Lung microvascular endothelial cell (primary cell): ENCODE measurements around the gene KCTD18. TPM values are rescaled to one million over a fixed set of nuclear protein-coding genes. Genes with fewer than 3 reads are reported as not detected.

Experiments used
- DNase-seq, 2 donors: peaks; one replicate each; pipeline versions ENCODE4 v3.0.0 to v3.0.0-alpha.2; 2010; ENCODE audit warnings: low read depth in 2 of 2
- total RNA-seq: library from RNA; depleted of rRNA; stranded (reverse); fragments of >200 nt; gene quantifications from 2 replicates; pipeline ENCODE4 v1.2.1, GENCODE V29; 2014

Gene KCTD18
- total RNA-seq, 1 donor from 2014 or later, result 7.9 TPM

DNA sequence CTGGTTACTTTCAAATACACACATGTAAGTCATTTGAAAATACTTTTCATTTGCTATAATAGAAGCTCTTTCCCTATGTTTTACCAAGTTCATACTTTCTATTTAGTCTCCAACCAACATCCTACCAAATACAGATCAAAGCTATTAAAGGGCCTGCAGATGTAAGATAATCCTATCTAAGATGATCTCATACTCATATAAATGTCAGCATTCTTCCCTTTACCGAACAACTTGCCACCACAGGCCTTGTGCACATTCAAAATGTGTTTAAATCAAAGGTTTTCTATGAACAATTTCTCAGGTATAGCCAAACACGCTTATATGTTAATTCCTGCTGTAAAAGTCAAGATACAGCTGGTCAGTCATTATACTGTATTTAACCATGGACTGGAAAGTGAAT, 23.3 kb downstream of the KCTD18 start:
- DNase-seq, result no peak

DNA sequence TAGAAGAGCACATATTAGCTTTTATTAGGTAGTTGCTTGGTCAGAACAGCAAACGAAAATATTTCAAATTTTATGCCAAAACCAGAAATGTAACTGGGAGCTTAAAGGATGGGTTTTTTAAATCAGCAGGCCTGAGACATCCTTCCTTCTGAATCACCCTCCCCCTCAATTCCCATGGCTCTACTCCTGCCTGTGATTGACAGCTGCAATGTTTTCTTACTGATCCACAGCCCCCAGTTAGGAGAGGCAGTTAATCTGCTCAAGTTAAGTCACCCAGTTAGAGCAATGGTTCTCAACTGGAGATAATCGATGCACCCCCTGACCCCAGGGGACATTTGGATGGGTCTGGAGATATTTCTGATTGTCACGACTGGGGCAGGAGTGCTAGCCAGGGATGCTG, 24.9 kb downstream of the KCTD18 start:
- DNase-seq, result no peak

DNA sequence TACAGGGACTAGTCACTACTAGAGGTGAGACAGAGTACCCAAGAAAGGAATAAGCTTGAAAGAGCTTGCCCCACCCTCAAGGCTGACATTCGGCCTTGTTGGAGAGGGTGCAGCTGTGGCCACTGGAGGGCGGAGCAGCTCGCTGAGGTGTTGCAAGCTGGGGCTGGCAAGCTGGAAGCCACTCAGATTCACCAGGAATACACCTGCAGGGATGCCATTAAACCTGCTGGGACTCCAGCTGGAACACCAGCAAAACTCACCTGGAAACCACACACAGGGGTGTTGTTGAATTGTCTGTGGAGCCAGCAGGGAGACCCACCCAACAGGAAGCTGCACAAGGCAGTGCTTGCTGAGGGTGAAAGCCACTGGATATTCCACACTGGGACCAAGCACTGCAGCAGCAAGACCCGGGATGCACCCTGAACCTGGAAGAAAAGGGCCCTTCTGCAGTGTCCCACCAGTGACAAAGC, 26.1 kb downstream of the KCTD18 start:
- peak; percentile 28 to 40 for DNase-seq

GRCh38 chr2:200482194-200482593, 27.7 kb downstream of the KCTD18 start:
- no peak for DNase-seq

- DNase-seq, result peak in 1 of 2 donors; percentile 23
These were observed 30.1 kb downstream of the KCTD18 start for GRCh38 chr2:200479692-200480265.

DNA sequence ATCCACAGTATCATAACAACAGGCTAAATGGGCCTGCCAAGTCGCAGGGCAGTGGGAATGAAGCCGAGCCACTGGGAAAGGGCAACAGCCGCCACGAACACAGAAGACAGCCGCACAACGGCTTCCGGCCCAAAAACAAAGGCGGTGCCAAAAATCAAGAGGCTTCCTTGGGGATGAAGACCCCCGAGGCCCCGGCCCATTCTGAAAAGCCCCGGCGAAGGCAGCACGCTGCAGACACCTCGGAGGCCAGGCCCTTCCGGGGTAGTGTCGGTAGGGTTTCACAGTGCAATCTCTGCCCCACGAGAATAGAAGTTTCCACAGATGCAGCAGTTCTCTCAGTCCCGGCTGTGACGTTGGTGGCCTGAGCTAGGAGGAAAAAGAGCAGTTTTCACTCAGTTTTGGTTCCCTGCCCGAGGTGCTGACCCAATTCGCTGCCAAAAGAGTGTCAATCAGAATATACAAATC, 32.2 kb downstream of the KCTD18 start:
- DNase-seq, result no peak

DNA sequence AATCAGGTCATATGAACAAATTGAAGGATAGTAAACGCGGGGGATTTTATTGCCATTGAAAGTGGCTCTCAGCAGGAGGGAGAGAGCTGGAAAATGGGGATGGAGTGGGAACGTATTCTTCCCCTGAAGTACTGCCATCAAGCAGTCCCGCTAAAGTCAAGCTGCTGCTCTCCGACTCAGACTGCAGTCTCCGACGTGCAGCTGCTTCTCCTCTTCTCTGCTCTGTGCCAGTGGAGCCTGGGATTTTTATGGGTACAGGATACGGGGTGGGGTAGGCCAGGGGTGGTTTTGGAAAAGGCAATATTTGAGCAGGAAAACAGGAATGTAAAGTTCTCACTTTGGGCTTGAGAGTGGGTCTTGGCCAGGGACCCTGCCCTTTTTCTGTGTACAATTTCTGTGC, 33.0 kb downstream of the KCTD18 start:
- no peak for DNase-seq

DNA sequence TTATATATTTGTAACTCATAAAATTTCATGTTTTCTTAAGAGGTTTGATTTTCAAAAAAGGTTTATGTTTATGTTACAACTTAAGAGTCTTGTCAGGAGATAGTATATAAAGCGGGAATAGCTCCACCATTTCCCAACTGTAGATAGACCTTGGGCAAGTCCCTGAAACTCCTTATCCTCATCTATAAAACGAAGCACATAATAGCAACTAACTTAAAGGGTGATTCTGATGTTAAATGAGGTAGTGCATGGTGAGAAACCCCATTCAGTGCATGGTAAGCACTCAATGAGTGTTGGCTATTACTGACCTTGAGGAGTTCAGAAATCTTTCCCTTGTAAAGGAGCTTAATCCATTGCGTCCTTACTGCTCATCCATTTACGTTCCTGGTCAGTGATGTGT, 34.1 kb downstream of the KCTD18 start:
- no peak for DNase-seq

GRCh38 chr2:200472853-200473464, 36.9 kb downstream of the KCTD18 start:
- peak; percentile 13 to 37 for DNase-seq

- no peak for DNase-seq
These were observed 37.8 kb downstream of the KCTD18 start for GRCh38 chr2:200471928-200472645.

DNA sequence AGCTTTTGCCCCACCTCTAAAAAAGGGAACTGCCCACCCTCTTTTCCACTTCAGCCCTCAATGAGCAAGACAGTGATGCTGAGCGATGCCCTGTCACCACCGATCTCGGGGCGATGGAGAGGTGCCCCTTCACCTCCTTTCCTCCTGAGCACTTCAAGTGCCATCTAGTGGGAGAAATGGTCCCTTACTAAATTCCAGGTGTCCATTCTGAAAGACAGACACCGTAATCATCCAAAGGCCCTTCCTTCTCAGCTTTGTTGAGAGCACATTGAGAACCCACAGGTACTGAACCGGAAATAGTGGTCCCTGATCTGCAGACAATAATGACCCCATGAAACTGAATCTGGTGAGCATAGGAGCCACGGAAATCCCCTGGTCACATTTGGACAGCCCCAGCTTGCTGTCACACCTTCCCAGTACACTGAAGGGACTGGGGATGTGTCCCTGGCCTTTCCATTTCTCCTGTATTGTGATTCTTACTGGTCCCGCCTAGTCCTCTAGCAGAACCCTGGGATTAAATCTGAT, 38.5 kb downstream of the KCTD18 start:
- peak; percentile 36 to 67 for DNase-seq

DNA sequence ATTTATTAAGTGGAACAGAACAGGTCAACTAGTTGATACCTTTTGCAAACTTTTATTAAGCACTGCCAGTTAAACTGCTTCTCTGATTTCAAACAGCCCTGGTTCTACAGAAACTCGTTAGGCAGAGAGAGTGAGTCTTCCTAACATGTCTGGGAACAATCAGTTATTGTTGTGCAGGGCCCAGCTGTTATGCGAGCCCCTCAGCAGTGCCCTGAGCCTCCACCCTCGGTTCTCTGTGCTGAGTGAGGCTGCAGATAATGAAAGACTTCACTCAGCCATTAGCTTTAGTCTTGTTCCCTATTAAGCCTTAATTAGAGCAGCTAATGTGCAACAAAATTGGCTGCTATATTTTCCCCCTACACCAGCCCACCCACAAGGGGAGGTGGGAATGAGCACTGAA, 39.6 kb downstream of the KCTD18 start:
- DNase-seq, result no peak

DNA sequence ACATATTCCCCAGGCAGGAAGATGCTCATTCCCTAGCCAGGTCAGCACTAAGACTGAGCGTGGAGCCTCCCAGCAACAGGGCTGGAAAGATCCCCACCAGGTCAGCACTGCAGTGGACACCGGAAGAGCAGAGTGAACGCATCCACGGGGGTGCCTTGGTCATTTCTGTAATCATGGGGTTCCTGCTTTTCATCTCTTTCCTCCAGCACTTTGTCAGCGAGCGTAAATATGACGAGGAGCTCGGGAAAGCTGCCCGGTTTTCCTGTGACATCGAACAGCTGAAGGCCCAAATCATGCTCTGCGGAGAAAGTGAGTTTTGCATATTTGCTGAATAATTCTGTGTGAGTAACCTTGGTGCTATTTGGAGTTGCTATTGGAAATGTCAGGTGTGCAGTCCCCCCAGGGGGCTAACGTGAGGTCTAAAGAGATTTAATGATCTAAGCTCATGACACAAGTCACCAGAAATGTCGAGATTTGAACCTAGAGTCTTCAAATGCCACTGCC, 40.1 kb downstream of the KCTD18 start:
- DNase-seq, result no peak

- no peak for DNase-seq
These were observed 41.8 kb downstream of the KCTD18 start for GRCh38 chr2:200467806-200468681.

DNA sequence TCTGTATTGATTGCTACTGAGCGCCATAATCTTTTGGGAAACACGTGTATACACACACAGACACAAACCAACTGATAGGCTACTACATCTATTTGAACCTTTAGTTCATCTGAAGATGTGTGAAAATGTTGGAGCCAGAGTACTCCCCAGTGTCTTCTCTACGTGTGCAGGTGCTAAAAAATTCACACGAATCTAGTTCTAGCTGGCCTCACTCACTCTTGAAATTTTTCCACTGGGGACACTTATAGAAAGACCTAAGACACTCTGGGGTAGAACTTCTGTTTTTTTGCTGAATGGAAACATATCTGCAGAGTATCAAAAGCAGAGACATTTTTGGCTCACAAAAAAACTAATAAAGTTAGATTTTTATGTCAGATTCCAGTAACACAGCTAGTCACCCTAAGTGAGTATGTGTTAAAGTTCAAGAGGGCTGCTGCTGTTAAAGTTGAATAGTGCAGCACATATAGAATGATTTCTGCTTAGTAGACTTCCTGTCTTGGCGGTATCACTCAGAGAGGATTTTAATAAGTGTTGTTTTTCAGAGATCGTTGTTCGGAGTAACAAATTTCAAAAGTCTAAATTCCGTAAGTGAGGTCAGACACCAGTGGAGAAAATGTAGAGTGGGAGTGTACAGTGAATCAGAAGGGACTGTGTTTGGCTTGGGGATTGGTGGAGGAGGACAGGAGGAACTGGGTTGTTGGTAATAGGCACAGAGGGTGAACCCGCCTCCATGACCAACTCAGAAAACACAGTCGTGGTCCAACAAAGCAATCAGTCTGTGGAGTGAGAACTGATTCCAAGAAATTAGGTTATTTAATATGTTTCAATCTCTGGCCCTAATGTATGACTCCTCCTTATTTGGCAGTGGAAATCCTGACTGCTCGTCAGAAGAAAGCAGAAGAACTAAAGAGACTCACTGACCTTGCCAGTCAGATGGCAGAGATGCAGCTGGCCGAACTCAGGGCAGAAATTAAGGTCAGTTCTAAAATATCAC, 43.1 kb downstream of the KCTD18 start:
- no peak for DNase-seq

GRCh38 chr2:200463452-200463851, 46.4 kb downstream of the KCTD18 start:
- DNase-seq, result no peak

GRCh38 chr2:200461846-200462710, 47.8 kb downstream of the KCTD18 start:
- DNase-seq, result no peak

DNA sequence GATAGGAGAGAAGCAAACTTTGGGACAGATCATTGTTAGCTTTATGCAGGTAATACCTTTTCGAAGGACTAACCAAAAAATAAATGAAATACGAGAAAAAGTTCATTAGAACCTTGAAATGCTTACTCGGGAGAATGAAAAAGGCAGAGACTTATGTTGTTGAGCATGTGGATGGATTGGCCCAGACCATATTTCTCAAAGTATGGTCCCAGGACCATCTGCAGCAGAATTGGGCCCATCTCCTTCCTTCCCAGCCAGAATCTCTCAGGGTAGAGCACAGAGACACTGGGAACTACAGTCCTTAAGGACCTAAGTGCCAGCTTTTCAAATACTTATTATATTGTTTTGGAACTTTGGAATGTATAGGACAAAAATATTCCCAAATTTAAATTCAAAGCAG, 50.8 kb downstream of the KCTD18 start:
- no peak for DNase-seq

DNA sequence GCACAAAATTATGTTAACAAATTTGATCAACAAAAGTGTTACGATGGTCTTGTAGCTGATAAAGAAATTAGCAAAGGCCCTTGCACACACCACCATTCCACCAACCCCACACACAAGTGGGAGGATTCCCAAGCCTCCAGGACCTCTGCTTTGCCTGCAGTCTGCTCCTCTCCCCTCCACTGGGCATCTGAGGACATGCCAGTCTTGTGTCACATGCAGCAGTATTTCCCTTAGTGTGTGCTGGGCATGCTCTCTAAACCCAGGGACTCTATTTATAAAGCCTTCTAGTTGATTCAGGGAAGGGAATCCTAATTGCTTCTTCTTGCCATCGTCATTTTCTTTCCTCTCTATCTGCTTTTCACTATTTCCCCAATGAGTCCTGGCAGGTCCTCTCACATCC, 53.3 kb downstream of the KCTD18 start:
- no peak for DNase-seq
